ENCODE data around the gene MYMK.

- TF ChIP-seq CTCF (IDR thresholded peaks at IDR 0.05; ENCODE audit: low read depth, low read length): no peak
- TF ChIP-seq EZH2phosphoT487 (IDR thresholded peaks at IDR 0.05; ENCODE audit: low read depth): no peak
Observed at GRCh38 chr9:133564451-133565116, 39.8 kb upstream of the MYMK start.
